HepG2 (cell line): ENCODE results near the gene PLPP3. TPM values are rescaled to one million over a fixed set of nuclear protein-coding genes. Genes with fewer than 3 reads are reported as not detected.

ENCODE experiments used
- DNMT1 ChIP-seq: sonication (generic); formaldehyde crosslinking; IDR thresholded peaks from 2 replicates; pipeline ENCODE4 v1.5.1; 2020; ENCODE audit warnings: mild to moderate bottlenecking, missing genetic modification reagents
- KDM6A ChIP-seq: IDR thresholded peaks from 2 replicates; pipeline ENCODE4 v1.6.1; 2016; ENCODE audit warnings: low read depth
- REL ChIP-seq: sonication (generic); formaldehyde crosslinking; conservative IDR thresholded peaks from 2 replicates; pipeline ENCODE4 v1.8.0; 2022; ENCODE audit warnings: mild to moderate bottlenecking, missing genetic modification reagents, moderate library complexity
- SRSF9 ChIP-seq: fragments of 200-400 bp; formaldehyde crosslinking; IDR thresholded peaks from 2 replicates; pipeline ENCODE4 v1.6.1; 2018; ENCODE audit warnings: borderline replicate concordance, mild to moderate bottlenecking, low read depth, low read length; ENCODE audit not compliant: insufficient read depth, poor library complexity, severe bottlenecking
- TEAD2 ChIP-seq: sonication (generic); formaldehyde crosslinking; IDR thresholded peaks from 2 replicates; pipeline ENCODE4 v1.9.0; 2021; ENCODE audit warnings: missing genetic modification reagents
- ZBTB21 ChIP-seq: sonication (generic); formaldehyde crosslinking; IDR thresholded peaks from 2 replicates; pipeline ENCODE4 v1.4.0; 2020; ENCODE audit warnings: missing genetic modification reagents
- ZFP36L1 ChIP-seq: sonication (generic); formaldehyde crosslinking; IDR thresholded peaks from 2 replicates; pipeline ENCODE4 v1.8.0; 2022; ENCODE audit warnings: mild to moderate bottlenecking, missing genetic modification reagents, moderate library complexity
- ZNF17 ChIP-seq: sonication (generic); formaldehyde crosslinking; IDR thresholded peaks from 2 replicates; pipeline ENCODE4 v1.5.0; 2020; ENCODE audit warnings: mild to moderate bottlenecking, missing genetic modification reagents
- ZNF354B ChIP-seq: sonication (generic); formaldehyde crosslinking; IDR thresholded peaks from 2 replicates; pipeline ENCODE4 v1.8.0; 2022; ENCODE audit warnings: mild to moderate bottlenecking, missing genetic modification reagents
- ZNF441 ChIP-seq: sonication (generic); formaldehyde crosslinking; IDR thresholded peaks from 2 replicates; pipeline ENCODE4 v1.7.0; 2021; ENCODE audit warnings: missing genetic modification reagents, borderline replicate concordance
- ZNF747 ChIP-seq: sonication (generic); formaldehyde crosslinking; IDR thresholded peaks from 2 replicates; pipeline ENCODE4 v1.8.1; 2023; ENCODE audit warnings: missing genetic modification reagents, mild to moderate bottlenecking, borderline replicate concordance
- ZNF761 ChIP-seq: sonication (generic); formaldehyde crosslinking; conservative IDR thresholded peaks from 2 replicates; pipeline ENCODE4 v1.4.0; 2020; ENCODE audit warnings: mild to moderate bottlenecking, missing genetic modification reagents
- polyA plus RNA-seq, 8 experiments: library from polyadenylated mRNA; depleted of rRNA in 3 of 8; stranded (reverse) in 7 of 8; unstranded in 1 of 8; fragments of >200 nt; fragmentation: Illumina TruSeq in 4 of 8; extraction: Trizol in 4 of 8; gene quantifications; 2 replicates each; pipeline versions ENCODE4 v1.2.1 to v1.2.3, GENCODE V29; 2011 to 2016; ENCODE audit warnings: low read depth in 4 of 8, missing spikeins in 1 of 8, mixed read lengths in 1 of 8; ENCODE audit not compliant: insufficient read depth in 1 of 8
- total RNA-seq, 5 experiments: library from RNA; depleted of rRNA; stranded (reverse); fragments of >200 nt; fragmentation: Illumina TruSeq; extraction: Trizol; gene quantifications; 2 replicates each; pipeline ENCODE4 v1.2.3, GENCODE V29; 2016; ENCODE audit warnings: low read depth in 1 of 5
- TF ChIP-seq, protein P1 (sequence below): sonication (generic); formaldehyde crosslinking; IDR thresholded peaks from 2 replicates; pipeline ENCODE4 v1.5.1; 2020; ENCODE audit warnings: mild to moderate bottlenecking, missing genetic modification reagents, borderline replicate concordance
- TF ChIP-seq, protein P2 (sequence below): sonication (generic); formaldehyde crosslinking; IDR thresholded peaks from 2 replicates; pipeline ENCODE4 v1.8.1; 2023; ENCODE audit warnings: mild to moderate bottlenecking, missing genetic modification reagents
- TF ChIP-seq, protein P3 (sequence below): sonication (generic); formaldehyde crosslinking; IDR thresholded peaks from 2 replicates; pipeline ENCODE4 v1.5.1; 2020; ENCODE audit warnings: mild to moderate bottlenecking, missing genetic modification reagents, borderline replicate concordance
- TF ChIP-seq, protein P4 (sequence below): sonication (generic); formaldehyde crosslinking; IDR thresholded peaks from 2 replicates; pipeline ENCODE4 v1.5.1; 2020; ENCODE audit warnings: mild to moderate bottlenecking, missing genetic modification reagents, moderate library complexity
- TF ChIP-seq, protein P5 (sequence below): sonication (generic); formaldehyde crosslinking; IDR thresholded peaks from 2 replicates; pipeline ENCODE4 v1.8.0; 2022; ENCODE audit warnings: low read depth, missing genetic modification reagents

Gene PLPP3
- total and polyA plus RNA-seq, 2 of the 13 experiments (the other 11 are each of a cell fraction or from before 2014, with no cell fraction given), result 49.7 to 65.8 TPM

- TF ChIP-seq ZBTB21 (CRISPR knock-in tag) (0 out of 2 replicates have a peak, but pooled peaks have one; percentile 49), ZNF441 (CRISPR knock-in tag) (peak; percentile 26), DNMT1 (CRISPR knock-in tag) (0 out of 2 replicates have a peak, but pooled peaks have one; percentile 47), ZFP36L1 (CRISPR knock-in tag) (peak; percentile 69; the same call in 1 of the 2 replicates), SRSF9 (no peak), ZNF17 (CRISPR knock-in tag) (no peak), REL (CRISPR knock-in tag) (no peak), KDM6A (CRISPR knock-in tag) (peak; percentile 86), TEAD2 (CRISPR knock-in tag) (no peak), ZNF761 (CRISPR knock-in tag) (peak; percentile 87; the same call in 1 of the 2 replicates), ZNF354B (CRISPR knock-in tag) (peak; percentile 78; the same call in 1 of the 2 replicates), ZNF747 (CRISPR knock-in tag) (peak; percentile 94; the same call in 1 of the 2 replicates)
- TF ChIP-seq, protein P1, sequence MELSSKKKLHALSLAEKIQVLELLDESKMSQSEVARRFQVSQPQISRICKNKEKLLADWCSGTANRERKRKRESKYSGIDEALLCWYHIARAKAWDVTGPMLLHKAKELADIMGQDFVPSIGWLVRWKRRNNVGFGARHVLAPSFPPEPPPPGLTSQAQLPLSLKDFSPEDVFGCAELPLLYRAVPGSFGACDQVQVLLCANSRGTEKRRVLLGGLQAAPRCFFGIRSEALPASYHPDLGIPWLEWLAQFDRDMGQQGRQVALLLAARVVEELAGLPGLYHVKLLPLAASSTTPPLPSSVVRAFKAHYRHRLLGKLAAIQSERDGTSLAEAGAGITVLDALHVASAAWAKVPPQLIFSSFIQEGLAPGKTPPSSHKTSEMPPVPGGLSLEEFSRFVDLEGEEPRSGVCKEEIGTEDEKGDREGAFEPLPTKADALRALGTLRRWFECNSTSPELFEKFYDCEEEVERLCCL (CRISPR knock-in tag), result no peak
- TF ChIP-seq, protein P2, sequence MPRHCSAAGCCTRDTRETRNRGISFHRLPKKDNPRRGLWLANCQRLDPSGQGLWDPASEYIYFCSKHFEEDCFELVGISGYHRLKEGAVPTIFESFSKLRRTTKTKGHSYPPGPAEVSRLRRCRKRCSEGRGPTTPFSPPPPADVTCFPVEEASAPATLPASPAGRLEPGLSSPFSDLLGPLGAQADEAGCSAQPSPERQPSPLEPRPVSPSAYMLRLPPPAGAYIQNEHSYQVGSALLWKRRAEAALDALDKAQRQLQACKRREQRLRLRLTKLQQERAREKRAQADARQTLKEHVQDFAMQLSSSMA (CRISPR knock-in tag), result no peak
- TF ChIP-seq, protein P3, sequence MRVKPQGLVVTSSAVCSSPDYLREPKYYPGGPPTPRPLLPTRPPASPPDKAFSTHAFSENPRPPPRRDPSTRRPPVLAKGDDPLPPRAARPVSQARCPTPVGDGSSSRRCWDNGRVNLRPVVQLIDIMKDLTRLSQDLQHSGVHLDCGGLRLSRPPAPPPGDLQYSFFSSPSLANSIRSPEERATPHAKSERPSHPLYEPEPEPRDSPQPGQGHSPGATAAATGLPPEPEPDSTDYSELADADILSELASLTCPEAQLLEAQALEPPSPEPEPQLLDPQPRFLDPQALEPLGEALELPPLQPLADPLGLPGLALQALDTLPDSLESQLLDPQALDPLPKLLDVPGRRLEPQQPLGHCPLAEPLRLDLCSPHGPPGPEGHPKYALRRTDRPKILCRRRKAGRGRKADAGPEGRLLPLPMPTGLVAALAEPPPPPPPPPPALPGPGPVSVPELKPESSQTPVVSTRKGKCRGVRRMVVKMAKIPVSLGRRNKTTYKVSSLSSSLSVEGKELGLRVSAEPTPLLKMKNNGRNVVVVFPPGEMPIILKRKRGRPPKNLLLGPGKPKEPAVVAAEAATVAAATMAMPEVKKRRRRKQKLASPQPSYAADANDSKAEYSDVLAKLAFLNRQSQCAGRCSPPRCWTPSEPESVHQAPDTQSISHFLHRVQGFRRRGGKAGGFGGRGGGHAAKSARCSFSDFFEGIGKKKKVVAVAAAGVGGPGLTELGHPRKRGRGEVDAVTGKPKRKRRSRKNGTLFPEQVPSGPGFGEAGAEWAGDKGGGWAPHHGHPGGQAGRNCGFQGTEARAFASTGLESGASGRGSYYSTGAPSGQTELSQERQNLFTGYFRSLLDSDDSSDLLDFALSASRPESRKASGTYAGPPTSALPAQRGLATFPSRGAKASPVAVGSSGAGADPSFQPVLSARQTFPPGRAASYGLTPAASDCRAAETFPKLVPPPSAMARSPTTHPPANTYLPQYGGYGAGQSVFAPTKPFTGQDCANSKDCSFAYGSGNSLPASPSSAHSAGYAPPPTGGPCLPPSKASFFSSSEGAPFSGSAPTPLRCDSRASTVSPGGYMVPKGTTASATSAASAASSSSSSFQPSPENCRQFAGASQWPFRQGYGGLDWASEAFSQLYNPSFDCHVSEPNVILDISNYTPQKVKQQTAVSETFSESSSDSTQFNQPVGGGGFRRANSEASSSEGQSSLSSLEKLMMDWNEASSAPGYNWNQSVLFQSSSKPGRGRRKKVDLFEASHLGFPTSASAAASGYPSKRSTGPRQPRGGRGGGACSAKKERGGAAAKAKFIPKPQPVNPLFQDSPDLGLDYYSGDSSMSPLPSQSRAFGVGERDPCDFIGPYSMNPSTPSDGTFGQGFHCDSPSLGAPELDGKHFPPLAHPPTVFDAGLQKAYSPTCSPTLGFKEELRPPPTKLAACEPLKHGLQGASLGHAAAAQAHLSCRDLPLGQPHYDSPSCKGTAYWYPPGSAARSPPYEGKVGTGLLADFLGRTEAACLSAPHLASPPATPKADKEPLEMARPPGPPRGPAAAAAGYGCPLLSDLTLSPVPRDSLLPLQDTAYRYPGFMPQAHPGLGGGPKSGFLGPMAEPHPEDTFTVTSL, result peak; percentile 83
- TF ChIP-seq, protein P4, sequence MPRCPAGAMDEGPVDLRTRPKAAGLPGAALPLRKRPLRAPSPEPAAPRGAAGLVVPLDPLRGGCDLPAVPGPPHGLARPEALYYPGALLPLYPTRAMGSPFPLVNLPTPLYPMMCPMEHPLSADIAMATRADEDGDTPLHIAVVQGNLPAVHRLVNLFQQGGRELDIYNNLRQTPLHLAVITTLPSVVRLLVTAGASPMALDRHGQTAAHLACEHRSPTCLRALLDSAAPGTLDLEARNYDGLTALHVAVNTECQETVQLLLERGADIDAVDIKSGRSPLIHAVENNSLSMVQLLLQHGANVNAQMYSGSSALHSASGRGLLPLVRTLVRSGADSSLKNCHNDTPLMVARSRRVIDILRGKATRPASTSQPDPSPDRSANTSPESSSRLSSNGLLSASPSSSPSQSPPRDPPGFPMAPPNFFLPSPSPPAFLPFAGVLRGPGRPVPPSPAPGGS (CRISPR knock-in tag), result peak; percentile 75; the same call in 1 of the 2 replicates
- TF ChIP-seq, protein P5, sequence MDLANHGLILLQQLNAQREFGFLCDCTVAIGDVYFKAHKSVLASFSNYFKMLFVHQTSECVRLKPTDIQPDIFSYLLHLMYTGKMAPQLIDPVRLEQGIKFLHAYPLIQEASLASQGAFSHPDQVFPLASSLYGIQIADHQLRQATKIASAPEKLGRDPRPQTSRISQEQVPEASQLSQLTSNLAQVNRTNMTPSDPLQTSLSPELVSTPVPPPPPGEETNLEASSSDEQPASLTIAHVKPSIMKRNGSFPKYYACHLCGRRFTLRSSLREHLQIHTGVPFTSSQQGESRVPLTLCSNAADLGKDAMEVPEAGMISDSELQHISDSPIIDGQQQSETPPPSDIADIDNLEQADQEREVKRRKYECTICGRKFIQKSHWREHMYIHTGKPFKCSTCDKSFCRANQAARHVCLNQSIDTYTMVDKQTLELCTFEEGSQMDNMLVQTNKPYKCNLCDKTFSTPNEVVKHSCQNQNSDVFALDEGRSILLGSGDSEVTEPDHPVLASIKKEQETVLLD (CRISPR knock-in tag), result peak; percentile 52; the same call in 1 of the 2 replicates
Observed at GRCh38 chr1:56461158-56462127, 117.9 kb downstream of the PLPP3 start (continued).
